ENCODE data around the gene RTKN. TPM values are rescaled to one million over a fixed set of nuclear protein-coding genes. Genes with fewer than 3 reads are reported as not detected.
A peak's percentile ranks its signal among the peaks of the same experiment; 100 is the strongest.

Gene RTKN
- total and polyA plus RNA-seq, 2 of the 13 experiments (the other 11 are each of a cell fraction or from before 2014, with no cell fraction given), result 159 to 166 TPM

- no peak for TF ChIP-seq ZNF180 (CRISPR knock-in tag; IDR thresholded peaks at IDR 0.05; ENCODE audit: borderline replicate concordance, low read depth)
- no peak for TF ChIP-seq ZNF317 (CRISPR knock-in tag; IDR thresholded peaks at IDR 0.05)
- TF ChIP-seq NFRKB (IDR thresholded peaks at IDR 0.05), result no peak
- peak; percentile 99 for TF ChIP-seq GATAD2A (CRISPR knock-in tag; IDR thresholded peaks at IDR 0.05)
- no peak for TF ChIP-seq ZFP36L2 (CRISPR knock-in tag; IDR thresholded peaks at IDR 0.05)
- TF ChIP-seq NCOR1 (IDR thresholded peaks at IDR 0.05; ENCODE audit: borderline replicate concordance, low read length), result peak; percentile 98
- TF ChIP-seq ZBTB26 (CRISPR knock-in tag; IDR thresholded peaks at IDR 0.05; ENCODE audit: borderline replicate concordance), result no peak
- TF ChIP-seq ZNF510 (CRISPR knock-in tag; IDR thresholded peaks at IDR 0.05; ENCODE audit: low read depth), result no peak
- peak; percentile 94 for TF ChIP-seq CREM (IDR thresholded peaks at IDR 0.05)
- TF ChIP-seq CREM (CRISPR knock-in tag; IDR thresholded peaks at IDR 0.05), result no peak
- TF ChIP-seq TEAD3 (CRISPR knock-in tag; optimal IDR thresholded peaks at IDR 0.05; ENCODE audit: borderline replicate concordance), result peak; percentile 93
- peak; percentile 83 for TF ChIP-seq SKIL (CRISPR knock-in tag; IDR thresholded peaks at IDR 0.05; ENCODE audit: borderline replicate concordance)
- TF ChIP-seq HNF4A (CRISPR knock-in tag; IDR thresholded peaks at IDR 0.05), result peak; percentile 95
- TF ChIP-seq ZNF513 (CRISPR knock-in tag; conservative IDR thresholded peaks at IDR 0.05), result no peak
- no peak for TF ChIP-seq PCBP2 (optimal IDR thresholded peaks at IDR 0.05; ENCODE audit: low read depth, low read length, poor library complexity, severe bottlenecking)
- no peak for TF ChIP-seq KIAA2018 (CRISPR knock-in tag; IDR thresholded peaks at IDR 0.05; ENCODE audit: borderline replicate concordance)
- TF ChIP-seq ZFAT (CRISPR knock-in tag; conservative IDR thresholded peaks at IDR 0.05), result no peak
Observed at GRCh38 chr2:74488643-74489481, 47.1 kb upstream of the RTKN start (continued).
